HT-29 (cell line): ENCODE data around the gene PRIM1. TPM values are rescaled to one million over a fixed set of nuclear protein-coding genes. Genes with fewer than 3 reads are reported as not detected.
"Not testable (repeated sequence)": the region's sequence is repeated elsewhere in the genome, so short reads cannot be mapped to it uniquely, and the experiment has no call there.

Source experiments
- DNase-seq: peaks from one replicate; pipeline ENCODE4 v3.0.0-alpha.2; 2015; ENCODE audit warnings: low spot score
- total RNA-seq: library from RNA; depleted of rRNA; stranded (reverse); fragments of >200 nt; shearing (Covaris generic); gene quantifications from 2 replicates; pipeline ENCODE4 v1.2.3, GENCODE V29; 2014

Gene PRIM1
- total RNA-seq, 1 experiment from 2014 or later: 10.1 TPM

GRCh38 chr12:56761812-56762211 is 9.7 kb upstream of the PRIM1 start:
- no peak for DNase-seq

- DNase-seq: no peak
Measured at GRCh38 chr12:56760460-56760859, 8.3 kb upstream of the PRIM1 start.

GRCh38 chr12:56759263-56759908 is 7.3 kb upstream of the PRIM1 start:
- no peak for DNase-seq

- DNase-seq: no peak
Measured at GRCh38 chr12:56758728-56759262, 6.7 kb upstream of the PRIM1 start.

- not testable (repeated sequence) for DNase-seq
Measured at GRCh38 chr12:56757971-56758370, 5.8 kb upstream of the PRIM1 start.

- DNase-seq: no peak
Measured at GRCh38 chr12:56753566-56753965, 1.4 kb upstream of the PRIM1 start.

GRCh38 chr12:56750596-56750995 is 1.5 kb downstream of the PRIM1 start:
- DNase-seq: not testable (repeated sequence)

- DNase-seq: no peak
Measured at GRCh38 chr12:56749853-56750252, 2.3 kb downstream of the PRIM1 start.

- no peak for DNase-seq
Measured at GRCh38 chr12:56749359-56749758, 2.8 kb downstream of the PRIM1 start.

- DNase-seq: no peak
Measured at GRCh38 chr12:56728139-56728861, 23.8 kb downstream of the PRIM1 start.

GRCh38 chr12:56726196-56726675 is 25.9 kb downstream of the PRIM1 start:
- DNase-seq: not testable (repeated sequence)

- DNase-seq: peak; percentile 15
Measured at GRCh38 chr12:56725723-56726102, 26.4 kb downstream of the PRIM1 start.

- DNase-seq: peak; percentile 98
Measured at GRCh38 chr12:56724972-56725722, 27.0 kb downstream of the PRIM1 start, which contains the start of gene NACA. NACA (minus strand) TSS chr12:56725299; CDS start chr12:56724521, 778 bp downstream.

GRCh38 chr12:56724701-56724971 is 27.5 kb downstream of the PRIM1 start:
- no peak for DNase-seq

GRCh38 chr12:56723889-56724700 is 28.0 kb downstream of the PRIM1 start:
- peak; percentile 44 for DNase-seq

GRCh38 chr12:56723352-56723751 is 28.8 kb downstream of the PRIM1 start:
- DNase-seq: no peak

GRCh38 chr12:56722832-56723231 is 29.3 kb downstream of the PRIM1 start:
- peak; percentile 49 for DNase-seq

GRCh38 chr12:56721721-56722120 is 30.4 kb downstream of the PRIM1 start:
- no peak for DNase-seq

- DNase-seq: no peak
Measured at GRCh38 chr12:56721216-56721615, 30.9 kb downstream of the PRIM1 start.

- DNase-seq: no peak
Measured at GRCh38 chr12:56720731-56721151, 31.4 kb downstream of the PRIM1 start.

- no peak for DNase-seq
Measured at GRCh38 chr12:56719056-56719455, 33.1 kb downstream of the PRIM1 start.
